GM06990 (cell line): ENCODE results near the gene PRM3.

Source experiments
- DNase-seq: peaks from one replicate; pipeline ENCODE4 v3.0.0-alpha.2; 2011; ENCODE audit not compliant: insufficient read length; ENCODE audit errors: extremely low read depth
- H3K27me3 ChIP-seq: replicated peaks from 2 replicates; pipeline ENCODE4 v1.6.0; 2011; ENCODE audit warnings: low read length; ENCODE audit not compliant: control insufficient read depth, insufficient read depth
- H3K36me3 ChIP-seq: 2 replicates; pipeline ENCODE4 v1.5.1; 2011; ENCODE audit warnings: low read length; ENCODE audit not compliant: control insufficient read depth, insufficient read depth
- H3K4me3 ChIP-seq: replicated peaks from 2 replicates; pipeline ENCODE4 v1.5.1; 2011; ENCODE audit warnings: low read depth, mild to moderate bottlenecking, control low read depth, low read length
- CTCF ChIP-seq: IDR thresholded peaks from 2 replicates; pipeline ENCODE4 v1.5.1; 2011; ENCODE audit warnings: low read length, control low read depth, mild to moderate bottlenecking, inconsistent platforms; ENCODE audit not compliant: insufficient read depth, poor library complexity, severe bottlenecking

PRM3 gene

GRCh38 chr16:11234884-11235702 is 38.3 kb downstream of the PRM3 start:
- no peak for TF ChIP-seq CTCF
- no peaks in the 10 kb centered on the region for H3K27me3 ChIP-seq
- no peaks in the 10 kb centered on the region for H3K36me3 ChIP-seq
- H3K4me3 ChIP-seq = no peak overlapping the region
- DNase-seq = no peak

DNA sequence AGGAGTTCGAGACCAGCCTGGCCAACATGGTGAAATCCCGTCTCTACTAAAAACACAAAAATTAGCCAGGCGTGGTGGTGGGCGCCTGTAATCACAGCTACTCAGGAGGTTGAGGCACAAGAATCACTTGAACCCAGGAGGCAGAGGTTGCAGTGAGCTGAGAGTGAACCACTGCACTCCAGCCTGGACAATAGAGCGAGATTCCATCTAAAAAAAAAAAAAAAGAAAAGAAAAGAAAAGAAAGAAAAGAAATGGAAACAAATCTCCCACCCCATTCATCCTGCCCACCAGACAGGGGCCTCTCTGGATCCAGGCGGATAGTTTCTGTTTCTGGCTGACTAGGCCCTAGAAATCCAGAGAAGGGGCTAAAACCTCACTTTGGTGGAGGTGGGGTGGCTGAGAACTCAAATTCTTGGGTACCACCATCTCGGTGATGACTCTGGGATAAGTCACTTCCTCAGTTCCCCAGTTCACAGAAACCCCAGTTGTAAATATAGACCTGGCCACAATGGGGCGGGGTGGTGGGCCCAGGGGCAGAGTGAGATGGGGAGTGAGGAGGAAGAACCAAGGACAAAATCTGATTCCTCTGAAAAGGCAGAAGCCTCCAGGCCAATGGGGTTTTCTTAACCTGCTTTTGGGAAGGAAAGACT is 39.6 kb downstream of the PRM3 start:
- DNase-seq = no peak
- peak; percentile 11 for TF ChIP-seq CTCF
- Histone ChIP-seq H3K27me3 (no peaks in the 10 kb centered on the region), H3K4me3 (no peak overlapping the region), H3K36me3 (no peaks in the 10 kb centered on the region)

GRCh38 chr16:11232852-11233726 is 40.3 kb downstream of the PRM3 start:
- peak; percentile 85 for DNase-seq
- Histone ChIP-seq H3K36me3 (no peaks in the 10 kb centered on the region), H3K27me3 (no peaks in the 10 kb centered on the region), H3K4me3 (no peak overlapping the region)
- TF ChIP-seq CTCF = peak; percentile 22

DNA sequence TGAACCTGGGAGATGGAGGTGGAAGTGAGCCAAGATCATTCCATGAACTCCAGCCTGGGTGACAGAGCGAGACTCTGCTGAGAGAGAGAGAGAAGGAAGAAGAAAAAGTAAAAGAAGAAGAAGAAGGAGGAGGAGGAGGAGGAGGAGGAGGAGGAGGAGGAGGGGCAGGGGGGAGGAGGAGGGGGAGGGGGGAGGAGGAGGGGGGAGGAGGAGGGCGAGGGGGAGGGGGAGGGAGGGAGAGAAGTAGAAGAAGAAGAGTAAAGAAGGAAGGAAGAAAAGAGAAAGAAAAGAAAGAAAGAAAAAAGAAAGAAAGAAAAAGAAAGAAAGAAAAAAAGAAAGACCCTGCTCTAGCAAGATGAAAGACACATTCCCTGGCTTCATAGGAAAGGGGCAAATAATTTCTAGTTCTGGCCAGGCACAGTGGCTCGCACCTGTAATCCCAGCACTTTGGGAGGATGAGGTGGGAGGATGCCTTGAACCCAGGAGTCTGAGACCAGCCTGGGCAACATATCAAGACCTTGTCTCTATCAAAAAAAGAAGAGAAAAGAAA is 41.1 kb downstream of the PRM3 start:
- no peaks in the 10 kb centered on the region for H3K36me3 ChIP-seq
- H3K27me3 ChIP-seq = no peaks in the 10 kb centered on the region
- H3K4me3 ChIP-seq = no peak overlapping the region
- no peak for DNase-seq
- no peak for TF ChIP-seq CTCF

GRCh38 chr16:11231367-11231970 is 42.0 kb downstream of the PRM3 start:
- no peak for DNase-seq
- H3K4me3 ChIP-seq = no peak overlapping the region
- H3K36me3 ChIP-seq = no peaks in the 10 kb centered on the region
- no peak for TF ChIP-seq CTCF
- H3K27me3 ChIP-seq = no peaks in the 10 kb centered on the region
